HG03432 (cell line): ENCODE measurements around the gene ZNF398.
A peak's percentile ranks its signal among the peaks of the same experiment; 100 is the strongest.

Experiments
- ATAC-seq: cut with Tn5 transposase; IDR thresholded peaks from one replicate; pipeline ENCODE4 v1.9.1; 2021; ENCODE audit warnings: mild to moderate bottlenecking, moderate library complexity; ENCODE audit not compliant: unreplicated experiment

Gene ZNF398

DNA sequence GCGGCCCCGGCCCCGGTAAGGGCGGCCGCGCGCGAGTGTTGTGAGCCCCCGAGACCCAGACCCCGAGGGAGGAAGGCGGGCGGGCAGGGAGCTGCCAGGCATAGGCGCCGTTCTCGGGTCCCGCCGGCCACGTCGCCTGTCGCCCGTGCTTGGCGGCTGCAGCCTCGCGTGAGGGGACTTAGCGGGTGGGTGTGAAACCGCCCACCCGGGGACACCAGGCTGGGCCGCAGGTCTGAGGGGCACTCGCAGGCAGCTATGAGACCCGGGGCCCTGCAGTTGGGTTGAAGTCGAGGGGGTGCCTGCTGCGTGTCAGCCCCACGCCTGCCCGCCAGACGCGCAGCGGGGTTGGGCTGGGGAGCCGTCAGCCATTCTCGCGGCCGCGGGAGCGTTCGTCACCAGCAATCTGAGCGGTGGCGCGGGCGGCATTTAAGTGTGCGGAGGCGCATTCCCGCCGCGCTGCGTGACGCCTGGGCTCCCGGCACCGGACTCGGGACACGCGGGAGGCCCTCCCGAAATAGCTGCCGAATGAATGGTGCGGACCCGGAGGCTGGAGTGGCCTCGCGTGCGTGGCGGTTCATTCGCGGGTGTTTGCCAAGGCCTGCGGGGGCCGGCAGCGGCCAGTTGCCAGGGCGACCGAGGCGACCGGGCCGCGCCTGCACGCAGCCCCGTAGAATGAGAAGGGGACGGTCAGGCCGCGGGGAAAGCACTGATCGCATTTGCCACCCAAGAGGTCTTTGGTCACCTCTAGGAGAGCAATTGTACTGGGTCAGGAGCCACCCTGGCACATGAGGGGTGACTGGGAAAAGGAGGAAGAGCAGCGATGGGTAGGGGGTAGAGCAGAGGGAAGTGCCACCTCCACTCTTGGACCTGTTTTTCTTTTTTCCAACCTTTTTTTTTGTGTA lies 750 bp downstream of the ZNF398 start:
- peak; percentile 31 for ATAC-seq

DNA sequence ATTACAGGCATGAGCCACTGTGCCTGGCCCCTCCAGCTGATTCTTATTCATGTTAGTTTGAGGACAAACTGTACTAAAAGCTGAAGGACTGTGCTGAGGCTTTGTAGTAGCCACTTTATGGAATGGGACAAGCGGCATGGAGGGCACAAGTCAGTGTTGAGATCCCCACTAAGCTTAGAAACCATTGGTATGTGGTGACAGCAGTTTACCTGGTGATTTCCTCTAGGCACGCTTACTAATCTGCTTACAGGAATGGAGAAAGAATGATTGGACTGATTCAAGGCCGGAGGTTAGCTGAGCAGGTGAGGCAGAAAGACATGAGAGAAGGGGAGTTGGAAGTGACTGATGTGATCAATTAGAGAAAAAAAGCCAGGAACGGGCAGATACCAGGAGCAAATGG lies 3.7 kb downstream of the ZNF398 start:
- ATAC-seq, result no peak

DNA sequence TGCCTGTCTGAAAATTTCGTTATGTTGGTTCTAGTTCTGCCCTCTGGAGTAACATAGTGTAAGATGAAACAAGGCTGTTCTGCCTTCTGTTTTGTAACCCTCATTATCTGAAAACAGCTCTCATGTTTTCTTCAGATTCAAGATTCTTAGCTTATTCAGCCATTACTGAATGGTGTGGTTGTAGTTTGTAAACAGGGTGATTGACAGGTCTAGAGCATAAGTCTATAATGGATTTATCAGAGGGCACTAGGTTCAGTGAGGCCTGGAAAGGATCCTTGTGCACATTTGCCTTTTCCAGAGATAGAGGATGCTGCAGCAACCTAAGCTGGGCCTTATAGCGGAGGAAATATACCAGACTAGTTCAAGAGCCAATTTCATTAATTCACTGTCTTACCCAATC lies 6.1 kb downstream of the ZNF398 start:
- no peak for ATAC-seq

DNA sequence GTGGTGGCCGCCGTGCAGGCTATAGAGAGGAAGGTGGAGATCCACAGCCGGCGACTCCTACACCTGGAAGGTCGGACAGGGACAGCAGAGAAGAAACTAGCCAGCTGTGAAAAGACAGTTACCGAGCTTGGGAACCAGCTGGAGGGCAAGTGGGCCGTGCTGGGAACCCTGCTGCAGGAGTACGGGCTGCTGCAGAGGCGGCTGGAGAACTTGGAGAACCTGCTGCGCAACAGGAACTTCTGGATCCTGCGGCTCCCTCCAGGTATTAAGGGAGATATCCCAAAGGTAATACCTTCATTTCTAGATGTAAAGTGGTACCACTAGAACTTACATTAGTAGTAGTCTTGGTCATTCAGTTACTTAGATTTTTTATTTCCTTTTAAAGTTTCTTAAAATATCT lies 6.8 kb downstream of the ZNF398 start:
- no peak for ATAC-seq

DNA sequence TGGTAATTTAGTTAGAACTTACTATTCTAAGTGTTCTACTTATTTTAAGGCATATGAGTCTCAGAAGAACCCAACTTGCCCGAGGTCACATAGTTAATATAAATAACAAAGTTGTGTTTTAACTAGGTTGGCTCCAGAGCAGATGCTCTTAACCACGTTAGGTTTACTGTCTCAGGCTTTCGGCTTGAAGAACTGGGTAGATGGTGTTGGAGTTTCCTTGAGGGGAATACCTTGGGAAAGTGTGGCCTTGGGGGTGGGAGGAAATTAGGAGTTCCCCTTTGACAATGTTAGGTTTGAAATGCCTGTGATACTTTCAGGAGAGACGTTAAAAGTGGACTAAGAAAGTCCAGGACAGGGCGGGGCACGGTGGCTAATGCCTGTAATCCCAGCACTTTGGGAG lies 9.6 kb downstream of the ZNF398 start:
- no peak for ATAC-seq

DNA sequence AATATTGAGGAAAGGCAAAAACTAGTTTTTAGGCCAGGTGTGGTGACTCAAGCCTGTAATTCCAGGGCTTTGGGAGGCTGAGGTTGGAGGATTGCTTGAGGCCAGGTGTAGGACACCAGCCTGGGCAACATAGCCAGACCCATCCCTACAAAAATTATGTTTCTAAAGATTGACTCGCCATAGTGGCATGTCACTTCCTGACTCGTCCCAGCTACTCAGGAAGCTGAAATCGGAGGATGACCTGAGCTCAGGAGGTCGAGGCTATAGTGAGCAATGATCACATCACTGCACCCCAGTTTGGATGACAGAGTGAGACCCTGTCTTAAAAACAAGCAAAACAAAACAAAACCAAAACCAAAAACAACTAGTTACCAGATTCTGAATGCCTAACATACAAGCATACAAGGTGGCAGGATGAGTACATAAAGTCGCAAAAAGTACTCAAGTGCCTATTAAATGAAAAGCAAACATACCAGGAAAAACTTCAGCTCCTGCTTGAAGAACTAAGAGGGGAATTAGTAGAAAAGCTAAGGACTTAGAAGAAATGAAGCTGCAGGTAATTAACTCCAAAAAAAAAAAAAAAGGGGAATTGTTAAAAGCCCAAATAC lies 14.1 kb downstream of the ZNF398 start:
- ATAC-seq, result no peak

DNA sequence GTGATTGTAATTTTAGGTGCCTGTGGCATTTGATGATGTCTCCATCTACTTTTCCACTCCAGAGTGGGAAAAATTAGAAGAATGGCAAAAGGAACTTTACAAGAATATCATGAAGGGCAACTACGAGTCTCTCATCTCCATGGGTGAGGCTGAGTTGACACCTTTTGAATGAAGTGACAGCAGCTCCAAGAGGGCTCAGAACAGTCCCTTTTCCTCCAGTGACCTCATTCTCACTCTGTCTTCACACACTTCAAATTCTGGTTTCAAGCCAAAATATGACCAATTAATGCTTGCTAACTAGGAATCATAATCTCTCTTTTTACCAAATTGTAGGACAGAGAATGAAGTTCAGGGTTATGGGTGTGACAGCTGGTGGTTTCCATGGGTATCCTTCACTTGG lies 18.9 kb downstream of the ZNF398 start:
- ATAC-seq, result no peak

DNA sequence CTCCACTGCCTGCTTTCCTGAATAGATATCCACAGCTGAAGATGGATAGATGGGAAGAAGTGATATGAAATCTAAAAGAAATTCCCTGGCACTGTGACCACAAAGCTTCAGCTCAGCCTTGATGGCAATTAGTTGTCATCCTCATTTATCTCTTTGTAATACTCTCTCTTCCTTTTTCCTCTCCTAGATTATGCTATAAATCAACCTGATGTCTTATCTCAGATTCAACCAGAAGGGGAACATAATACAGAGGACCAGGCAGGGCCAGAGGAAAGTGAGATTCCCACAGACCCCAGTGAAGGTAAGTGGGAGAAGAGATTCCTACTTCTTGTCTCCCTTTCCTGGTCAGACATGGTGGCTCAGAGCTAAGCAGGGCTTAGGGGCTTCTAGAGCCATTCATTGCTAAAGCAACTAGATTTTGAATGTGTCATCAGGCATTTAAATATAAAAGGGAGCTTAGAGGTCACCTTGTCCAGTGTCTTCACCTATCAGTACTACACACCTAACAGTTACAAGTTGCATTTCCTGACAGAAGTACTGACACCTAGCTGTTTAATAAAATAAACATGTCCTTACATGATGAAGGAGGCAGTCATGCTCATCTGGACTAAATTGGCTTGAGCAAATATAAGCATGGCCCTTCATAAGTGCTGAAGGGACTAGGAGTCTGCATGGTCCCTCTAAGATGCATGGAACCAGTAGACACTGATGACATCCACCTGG lies 19.5 kb downstream of the ZNF398 start:
- ATAC-seq, result no peak

DNA sequence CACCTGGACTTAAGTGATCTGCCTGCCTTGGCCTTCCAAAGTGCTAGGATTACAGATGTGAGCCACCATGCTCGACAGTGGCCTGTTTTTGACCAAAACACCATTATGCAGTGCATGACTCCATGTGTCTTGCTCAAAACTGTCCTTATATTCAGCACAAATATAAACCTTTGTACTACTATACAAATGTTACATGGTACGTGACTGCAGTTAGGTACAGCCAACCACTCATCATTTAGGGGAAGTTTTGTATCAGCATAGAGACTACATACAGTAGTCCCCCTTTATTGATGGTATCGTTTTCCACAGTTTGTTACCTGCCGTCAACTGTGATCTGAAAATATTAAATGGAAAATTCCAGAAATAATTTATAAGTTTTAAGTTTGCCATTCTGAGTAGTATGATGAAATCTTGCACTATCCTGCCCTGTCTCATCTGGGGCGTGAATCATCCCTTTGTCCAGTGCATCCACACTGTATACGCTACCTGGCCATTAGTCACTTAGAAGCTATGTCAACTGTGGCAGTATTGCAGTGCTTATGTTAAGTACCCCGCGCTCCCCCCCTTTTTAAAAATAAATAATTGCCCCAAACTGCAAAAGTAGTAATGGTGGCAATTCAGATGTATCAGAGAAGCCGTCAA lies 24.8 kb downstream of the ZNF398 start:
- no peak for ATAC-seq

DNA sequence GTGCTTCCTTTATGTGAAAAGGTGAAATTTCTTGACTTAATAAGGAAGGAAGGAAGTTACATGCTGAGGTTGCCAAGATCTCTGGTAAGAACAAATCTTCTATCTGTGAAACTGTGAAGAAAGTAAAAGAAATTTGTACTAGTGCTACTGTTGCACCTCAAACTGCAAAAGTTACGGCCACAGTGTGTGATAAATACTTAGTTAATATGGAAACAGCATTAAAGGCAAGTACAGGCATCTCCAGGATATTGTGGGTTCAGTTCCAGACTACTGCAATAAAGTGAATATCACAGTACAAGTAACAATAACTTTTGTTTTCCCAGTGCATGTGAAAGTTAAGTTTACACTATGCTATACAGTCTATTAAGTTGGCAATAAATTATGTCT lies 25.3 kb downstream of the ZNF398 start:
- no peak for ATAC-seq

DNA sequence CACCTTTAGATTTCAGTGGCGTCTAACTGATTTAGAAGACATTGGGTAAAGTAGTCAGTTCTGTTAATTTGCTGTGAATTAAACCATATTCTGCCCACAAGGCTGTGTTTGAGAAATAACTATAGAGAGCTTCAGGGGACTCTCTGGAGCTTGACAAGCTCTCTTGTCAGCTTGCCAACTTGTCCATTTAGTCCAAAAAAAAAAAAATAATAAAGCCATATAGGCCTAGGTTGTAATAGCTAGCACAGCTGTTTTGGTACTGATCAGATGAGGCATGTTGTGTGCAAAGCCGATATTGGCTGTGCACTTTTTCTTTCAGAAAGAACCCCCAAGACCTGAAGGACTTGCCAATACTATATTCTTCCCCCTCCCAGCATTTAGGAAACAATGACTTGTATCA lies 27.9 kb downstream of the ZNF398 start:
- no peak for ATAC-seq

DNA sequence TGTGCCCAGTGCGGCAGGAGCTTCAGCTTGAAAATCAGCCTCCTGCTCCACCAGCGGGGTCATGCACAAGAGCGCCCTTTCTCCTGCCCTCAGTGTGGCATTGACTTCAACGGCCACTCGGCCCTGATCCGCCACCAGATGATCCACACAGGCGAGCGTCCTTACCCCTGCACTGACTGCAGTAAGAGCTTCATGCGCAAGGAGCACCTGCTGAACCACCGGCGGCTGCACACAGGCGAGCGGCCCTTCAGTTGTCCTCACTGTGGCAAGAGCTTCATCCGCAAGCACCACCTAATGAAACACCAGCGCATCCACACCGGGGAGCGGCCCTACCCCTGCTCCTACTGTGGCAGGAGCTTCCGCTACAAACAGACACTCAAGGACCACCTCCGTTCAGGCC lies 32.0 kb downstream of the ZNF398 start:
- no peak for ATAC-seq

DNA sequence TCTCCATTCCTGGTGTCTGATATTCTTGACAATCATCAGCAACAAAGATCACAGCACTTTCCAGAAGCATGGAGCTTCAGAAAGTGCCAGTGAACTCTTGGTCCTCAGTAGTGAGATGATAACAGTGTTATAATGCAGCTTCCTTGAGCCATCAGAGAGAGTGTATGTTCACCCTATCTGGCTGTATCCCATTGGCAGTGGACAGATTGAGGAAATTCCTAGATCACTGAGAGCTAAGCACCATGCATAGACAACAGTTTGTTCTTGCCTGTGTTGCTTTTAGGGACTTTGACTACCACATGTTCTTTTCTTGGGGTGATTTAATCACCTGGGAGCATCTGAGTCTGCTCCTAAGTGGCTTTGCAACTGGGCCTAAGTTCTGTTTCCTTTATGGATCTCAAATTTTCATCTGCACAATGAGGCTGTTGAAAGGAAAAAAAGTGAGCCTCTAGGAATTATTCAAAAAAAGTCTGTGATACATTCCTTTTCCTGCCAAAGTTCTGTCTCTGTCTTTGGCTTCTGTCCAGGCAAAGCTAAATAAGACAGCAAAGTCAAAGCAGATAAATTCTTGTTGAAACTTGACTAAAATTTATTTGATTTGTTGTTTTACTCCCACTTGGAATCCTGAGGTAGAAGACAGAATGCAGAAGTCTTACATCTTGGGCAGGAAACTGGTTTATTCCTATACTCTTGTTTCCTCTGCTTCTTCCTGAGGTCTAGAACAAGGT lies 33.6 kb downstream of the ZNF398 start:
- no peak for ATAC-seq

DNA sequence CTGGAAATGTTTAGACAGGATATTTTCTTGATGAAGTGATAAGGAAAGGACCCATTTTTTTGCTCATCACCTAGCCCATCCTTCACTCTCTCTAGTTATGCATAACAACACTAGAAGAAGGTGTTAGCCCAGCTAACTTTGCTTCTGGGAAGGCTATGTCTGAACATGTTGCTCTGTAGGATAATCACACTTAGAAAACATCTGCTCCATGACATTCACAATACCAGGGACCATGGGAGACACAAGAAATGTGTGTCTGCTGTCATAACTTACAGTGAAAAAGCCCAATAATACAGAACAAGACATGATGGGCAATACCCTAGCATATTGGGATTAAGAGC lies 34.2 kb downstream of the ZNF398 start:
- ATAC-seq, result no peak

DNA sequence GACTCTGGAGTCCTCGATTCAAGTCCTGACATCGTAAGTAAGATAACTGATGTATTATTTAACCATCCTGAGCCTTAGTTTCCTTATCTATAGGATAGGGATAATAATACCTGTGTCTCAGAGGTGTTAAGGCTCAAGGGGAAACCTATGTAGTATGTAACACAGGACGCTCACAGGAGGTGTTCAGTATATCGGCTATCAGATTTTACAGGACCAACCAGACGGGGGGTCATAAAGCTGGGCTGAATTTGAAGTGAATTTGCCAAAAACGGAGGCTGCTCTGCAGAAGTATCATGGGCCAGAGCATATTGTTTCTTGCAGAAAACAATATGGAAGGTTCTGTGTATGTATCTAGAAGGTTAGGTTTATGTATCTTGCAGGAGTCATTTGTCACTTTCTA lies 37.0 kb downstream of the ZNF398 start:
- ATAC-seq, result no peak

DNA sequence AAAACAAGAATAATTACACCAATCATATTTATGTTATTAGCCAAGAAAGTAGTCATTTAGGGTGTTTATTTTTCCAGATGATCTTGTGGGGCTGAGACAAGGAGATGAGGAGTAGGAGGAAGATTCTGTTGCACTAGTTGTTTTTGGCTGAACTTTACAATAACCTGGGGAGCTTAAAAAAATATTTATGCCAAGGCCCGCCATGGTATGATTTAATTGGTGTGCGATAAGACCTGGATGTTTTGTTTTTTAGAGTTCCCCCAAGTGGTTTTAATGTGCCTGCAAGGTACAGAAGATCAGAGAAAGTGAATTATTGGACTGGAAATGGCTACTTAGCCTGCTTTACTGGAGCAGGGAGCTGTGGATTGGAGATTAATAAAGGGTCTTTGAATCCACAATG lies 41.0 kb downstream of the ZNF398 start:
- no peak for ATAC-seq

DNA sequence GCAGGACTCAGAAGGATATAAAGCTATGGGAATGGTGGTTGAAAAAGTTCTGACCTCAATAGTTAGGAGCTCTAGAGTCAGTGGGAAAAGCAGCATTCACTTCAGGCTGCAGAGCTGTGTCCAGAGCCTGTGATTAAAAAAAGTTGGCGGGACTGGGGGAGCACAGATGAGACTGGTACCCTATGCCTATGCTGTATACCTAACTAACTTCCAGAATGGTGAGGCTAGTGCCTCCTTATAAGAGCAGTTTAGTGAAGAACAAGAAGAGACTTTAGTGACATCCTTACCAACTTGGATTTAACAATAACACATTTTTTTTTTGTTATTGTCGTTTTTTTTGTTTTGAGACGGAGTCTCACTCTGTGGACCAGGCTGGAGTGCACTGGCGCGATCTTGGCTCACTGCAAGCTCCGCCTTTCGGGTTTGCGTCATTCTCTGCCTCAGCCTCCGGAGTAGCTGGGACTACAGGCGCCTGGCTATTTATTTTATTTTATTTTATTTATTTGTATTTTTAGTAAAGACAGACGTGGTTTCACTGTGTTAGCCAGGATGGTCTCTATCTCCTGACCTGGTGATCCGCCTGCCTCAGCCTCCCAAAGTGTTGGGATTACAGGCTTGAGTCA lies 41.5 kb downstream of the ZNF398 start:
- ATAC-seq, result no peak

DNA sequence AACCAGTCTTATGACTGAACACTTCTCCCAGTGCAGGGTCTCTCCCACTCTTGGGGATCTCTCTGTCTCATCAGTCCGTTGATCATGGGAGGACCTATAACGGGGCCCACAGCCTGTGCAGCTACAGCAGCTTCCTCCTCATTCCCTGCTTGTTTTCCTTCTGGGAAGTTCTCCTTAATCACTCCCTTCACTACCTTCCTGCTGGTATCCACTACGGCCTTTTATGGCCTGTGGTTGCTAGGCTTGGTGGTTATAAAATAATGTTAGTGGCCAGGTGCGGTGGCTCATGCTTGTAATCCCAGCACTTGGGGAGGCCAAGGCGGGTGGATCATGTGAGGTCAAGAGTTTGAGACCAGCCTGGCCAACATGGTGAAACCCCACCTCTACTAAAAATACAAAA lies 44.6 kb downstream of the ZNF398 start:
- no peak for ATAC-seq

DNA sequence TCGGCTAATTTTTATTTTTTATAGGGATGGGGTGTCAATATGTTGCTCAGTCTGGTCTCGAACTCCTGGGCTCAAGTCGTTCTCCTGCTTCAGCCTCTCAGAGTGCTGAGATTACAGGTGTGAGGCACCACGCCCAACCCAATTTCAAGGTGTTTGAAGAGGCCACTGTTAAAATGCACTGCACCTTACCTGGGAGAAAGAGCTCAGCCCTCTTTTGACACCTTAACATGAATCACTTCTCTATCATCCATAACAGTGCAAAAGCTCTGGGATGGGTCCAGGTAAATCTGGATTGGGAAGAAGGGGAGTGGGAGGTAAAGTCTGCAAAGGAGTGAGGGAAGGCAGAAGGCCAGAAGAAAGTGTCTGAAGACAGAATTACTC lies 47.5 kb downstream of the ZNF398 start:
- no peak for ATAC-seq
